Esophagus squamous epithelium (tissue), 4 donors: ENCODE data around the gene STXBP4.

Experiments
- POLR2A ChIP-seq, 4 donors: fragments of 450-650 bp; IDR thresholded peaks; one replicate each; pipeline ENCODE4 v1.6.1; 2017; ENCODE audit warnings: antibody characterized with exemption in 4 of 4, mild to moderate bottlenecking in 4 of 4, moderate library complexity in 3 of 4
- TF ChIP-seq, protein P1 (sequence below), 6 experiments: fragments of 450-650 bp in 4 of 6; fragments of 200-600 bp in 2 of 6; sonication (generic) in 2 of 6; IDR thresholded peaks; one replicate each; pipeline ENCODE4 v1.5.1; 2016 to 2019; ENCODE audit warnings: antibody characterized with exemption in 6 of 6, mild to moderate bottlenecking in 4 of 6, moderate library complexity in 4 of 6

DNA sequence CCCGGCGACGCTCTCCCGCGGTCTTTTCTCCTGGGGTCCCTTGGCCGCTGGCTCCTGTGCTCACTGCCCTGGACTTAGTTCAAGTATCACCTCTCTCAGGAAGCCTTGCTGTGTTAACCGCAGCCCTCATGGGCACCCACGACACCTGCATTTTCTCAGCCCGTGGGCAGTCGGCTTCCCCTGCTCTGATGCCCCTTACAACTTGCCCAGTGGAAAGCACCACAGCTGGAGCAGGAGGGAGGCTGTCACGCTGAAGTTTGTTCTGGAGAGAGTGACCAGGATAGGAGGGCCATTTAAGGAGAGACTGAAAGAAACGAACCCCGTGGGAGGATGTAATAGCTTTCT, 395 bp downstream of the STXBP4 start:
- TF ChIP-seq, protein P1, sequence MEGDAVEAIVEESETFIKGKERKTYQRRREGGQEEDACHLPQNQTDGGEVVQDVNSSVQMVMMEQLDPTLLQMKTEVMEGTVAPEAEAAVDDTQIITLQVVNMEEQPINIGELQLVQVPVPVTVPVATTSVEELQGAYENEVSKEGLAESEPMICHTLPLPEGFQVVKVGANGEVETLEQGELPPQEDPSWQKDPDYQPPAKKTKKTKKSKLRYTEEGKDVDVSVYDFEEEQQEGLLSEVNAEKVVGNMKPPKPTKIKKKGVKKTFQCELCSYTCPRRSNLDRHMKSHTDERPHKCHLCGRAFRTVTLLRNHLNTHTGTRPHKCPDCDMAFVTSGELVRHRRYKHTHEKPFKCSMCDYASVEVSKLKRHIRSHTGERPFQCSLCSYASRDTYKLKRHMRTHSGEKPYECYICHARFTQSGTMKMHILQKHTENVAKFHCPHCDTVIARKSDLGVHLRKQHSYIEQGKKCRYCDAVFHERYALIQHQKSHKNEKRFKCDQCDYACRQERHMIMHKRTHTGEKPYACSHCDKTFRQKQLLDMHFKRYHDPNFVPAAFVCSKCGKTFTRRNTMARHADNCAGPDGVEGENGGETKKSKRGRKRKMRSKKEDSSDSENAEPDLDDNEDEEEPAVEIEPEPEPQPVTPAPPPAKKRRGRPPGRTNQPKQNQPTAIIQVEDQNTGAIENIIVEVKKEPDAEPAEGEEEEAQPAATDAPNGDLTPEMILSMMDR (IDR thresholded peaks at IDR 0.05): no peak
- TF ChIP-seq POLR2A (IDR thresholded peaks at IDR 0.05): no peak
